GM12873 (cell line): ENCODE measurements around the gene IKZF1.

Experiments used
- TF ChIP-seq, protein P1 (sequence below): IDR thresholded peaks from 2 replicates; pipeline ENCODE4 v1.5.1; 2012; ENCODE audit warnings: low read depth, mild to moderate bottlenecking, moderate library complexity, low read length, control low read depth; ENCODE audit not compliant: insufficient read depth; ENCODE audit errors: missing control alignments

IKZF1 gene

GRCh38 chr7:50266635-50267386 is 37.7 kb upstream of the IKZF1 start:
- TF ChIP-seq, protein P1, sequence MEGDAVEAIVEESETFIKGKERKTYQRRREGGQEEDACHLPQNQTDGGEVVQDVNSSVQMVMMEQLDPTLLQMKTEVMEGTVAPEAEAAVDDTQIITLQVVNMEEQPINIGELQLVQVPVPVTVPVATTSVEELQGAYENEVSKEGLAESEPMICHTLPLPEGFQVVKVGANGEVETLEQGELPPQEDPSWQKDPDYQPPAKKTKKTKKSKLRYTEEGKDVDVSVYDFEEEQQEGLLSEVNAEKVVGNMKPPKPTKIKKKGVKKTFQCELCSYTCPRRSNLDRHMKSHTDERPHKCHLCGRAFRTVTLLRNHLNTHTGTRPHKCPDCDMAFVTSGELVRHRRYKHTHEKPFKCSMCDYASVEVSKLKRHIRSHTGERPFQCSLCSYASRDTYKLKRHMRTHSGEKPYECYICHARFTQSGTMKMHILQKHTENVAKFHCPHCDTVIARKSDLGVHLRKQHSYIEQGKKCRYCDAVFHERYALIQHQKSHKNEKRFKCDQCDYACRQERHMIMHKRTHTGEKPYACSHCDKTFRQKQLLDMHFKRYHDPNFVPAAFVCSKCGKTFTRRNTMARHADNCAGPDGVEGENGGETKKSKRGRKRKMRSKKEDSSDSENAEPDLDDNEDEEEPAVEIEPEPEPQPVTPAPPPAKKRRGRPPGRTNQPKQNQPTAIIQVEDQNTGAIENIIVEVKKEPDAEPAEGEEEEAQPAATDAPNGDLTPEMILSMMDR = no peak

GRCh38 chr7:50267525-50268041 is 36.9 kb upstream of the IKZF1 start:
- TF ChIP-seq, protein P1 = no peak

DNA sequence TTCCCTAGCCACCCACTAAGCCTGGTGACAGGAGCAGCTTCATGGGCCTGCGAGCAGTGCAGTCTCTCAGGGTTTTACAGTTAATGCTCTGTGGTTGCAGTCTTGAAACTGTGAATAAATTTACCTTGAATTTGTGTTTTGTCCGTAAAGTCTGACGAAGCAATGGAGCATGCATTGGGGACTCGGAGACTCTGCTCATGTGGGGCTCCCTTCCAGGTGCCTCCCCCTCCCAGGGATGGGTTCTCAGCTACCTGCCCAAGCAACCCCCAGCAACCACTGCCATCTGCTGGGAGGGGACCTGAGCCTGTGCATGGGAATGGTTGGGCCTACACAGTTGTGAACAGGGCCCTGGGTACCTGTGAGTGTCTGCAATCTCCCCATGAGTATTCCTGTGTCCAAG is 36.3 kb upstream of the IKZF1 start:
- TF ChIP-seq, protein P1 = peak; percentile 30

DNA sequence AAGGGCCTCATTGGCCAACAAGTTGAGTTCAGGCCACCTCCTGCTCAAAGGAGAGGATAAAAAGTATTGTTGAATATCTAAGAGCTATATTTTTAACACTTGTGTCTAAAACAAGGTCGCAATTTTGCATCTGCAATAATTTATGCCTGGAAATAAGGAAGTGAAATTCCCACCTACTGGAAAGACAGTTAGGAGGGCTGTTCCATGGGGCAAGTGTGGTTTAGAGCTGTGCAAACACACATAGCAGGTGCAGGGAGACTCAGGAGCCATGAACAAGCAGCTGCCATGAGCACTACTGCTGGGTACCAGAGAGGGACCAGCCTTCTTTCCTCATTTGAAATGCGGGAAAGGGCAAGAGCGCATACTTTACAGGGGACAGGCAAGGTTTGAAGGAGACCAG is 35.5 kb upstream of the IKZF1 start:
- TF ChIP-seq, protein P1 = no peak

DNA sequence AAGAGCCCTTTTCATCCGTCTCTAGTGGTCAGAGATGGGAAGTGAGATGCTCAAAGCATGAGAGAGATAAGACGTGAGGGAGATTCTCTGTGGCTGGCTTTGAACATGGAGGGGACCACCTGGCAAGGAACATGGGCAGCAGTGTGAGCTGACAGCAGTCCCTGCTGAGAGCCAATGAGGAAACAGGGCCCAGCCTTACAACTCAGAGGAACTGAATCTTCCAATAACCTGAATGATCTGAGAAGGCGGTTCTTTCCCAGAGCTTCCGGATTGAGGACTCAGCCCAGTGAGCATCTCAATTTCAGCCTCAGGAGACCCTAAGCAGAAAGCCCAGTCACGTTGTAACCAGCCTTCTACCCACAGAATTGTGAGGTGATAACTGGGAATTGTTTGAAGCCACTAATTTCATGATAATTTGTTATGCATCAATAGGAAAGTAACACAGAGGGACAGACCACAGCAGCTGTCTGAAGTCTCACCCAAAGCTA is 33.9 kb upstream of the IKZF1 start:
- TF ChIP-seq, protein P1 = no peak

DNA sequence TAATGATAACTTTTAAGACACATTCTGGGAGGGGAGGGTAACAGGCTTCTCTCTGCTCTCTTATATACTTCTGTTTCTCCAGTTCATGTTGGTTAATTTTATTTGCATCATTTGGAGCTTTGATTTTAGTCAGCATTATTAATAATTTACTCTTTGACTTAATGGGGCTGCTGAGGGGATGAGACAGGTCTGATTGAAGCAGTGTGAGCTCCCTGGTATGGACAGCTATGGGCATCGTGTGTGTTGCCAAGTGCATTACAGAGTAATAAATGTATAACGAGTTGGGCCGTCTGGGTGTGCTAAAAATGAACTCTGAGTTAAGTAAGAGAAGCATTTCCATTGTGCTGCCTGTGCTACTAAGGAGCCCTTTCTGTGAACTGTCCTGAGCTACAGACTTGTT is 31.7 kb upstream of the IKZF1 start:
- TF ChIP-seq, protein P1 = no peak

DNA sequence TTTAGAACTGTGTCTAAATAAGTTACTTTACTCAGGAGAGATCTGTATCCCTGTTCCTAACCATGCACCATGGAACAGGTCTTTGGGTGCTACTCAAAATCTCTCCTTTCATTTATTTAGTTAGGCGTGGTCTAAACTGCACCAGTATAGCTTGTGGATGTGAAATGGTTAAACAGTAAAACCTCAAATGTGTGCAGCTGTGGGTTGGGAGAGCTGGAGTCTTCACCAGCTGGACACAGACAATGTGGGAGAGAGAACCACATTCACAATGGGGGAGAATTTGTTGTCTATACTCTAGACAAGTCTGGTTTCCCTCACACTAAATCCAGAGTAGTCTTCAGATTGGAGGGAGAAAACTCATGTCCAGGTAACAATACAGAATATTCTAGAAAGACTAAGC is 31.2 kb upstream of the IKZF1 start:
- TF ChIP-seq, protein P1 = no peak
